Fibroblast of skin of right biceps (primary cell): ENCODE results near the gene BRD3.

Source experiments
- DNase-seq: peaks from one replicate; pipeline ENCODE4 v3.0.0-alpha.2; 2013

BRD3 gene

DNA sequence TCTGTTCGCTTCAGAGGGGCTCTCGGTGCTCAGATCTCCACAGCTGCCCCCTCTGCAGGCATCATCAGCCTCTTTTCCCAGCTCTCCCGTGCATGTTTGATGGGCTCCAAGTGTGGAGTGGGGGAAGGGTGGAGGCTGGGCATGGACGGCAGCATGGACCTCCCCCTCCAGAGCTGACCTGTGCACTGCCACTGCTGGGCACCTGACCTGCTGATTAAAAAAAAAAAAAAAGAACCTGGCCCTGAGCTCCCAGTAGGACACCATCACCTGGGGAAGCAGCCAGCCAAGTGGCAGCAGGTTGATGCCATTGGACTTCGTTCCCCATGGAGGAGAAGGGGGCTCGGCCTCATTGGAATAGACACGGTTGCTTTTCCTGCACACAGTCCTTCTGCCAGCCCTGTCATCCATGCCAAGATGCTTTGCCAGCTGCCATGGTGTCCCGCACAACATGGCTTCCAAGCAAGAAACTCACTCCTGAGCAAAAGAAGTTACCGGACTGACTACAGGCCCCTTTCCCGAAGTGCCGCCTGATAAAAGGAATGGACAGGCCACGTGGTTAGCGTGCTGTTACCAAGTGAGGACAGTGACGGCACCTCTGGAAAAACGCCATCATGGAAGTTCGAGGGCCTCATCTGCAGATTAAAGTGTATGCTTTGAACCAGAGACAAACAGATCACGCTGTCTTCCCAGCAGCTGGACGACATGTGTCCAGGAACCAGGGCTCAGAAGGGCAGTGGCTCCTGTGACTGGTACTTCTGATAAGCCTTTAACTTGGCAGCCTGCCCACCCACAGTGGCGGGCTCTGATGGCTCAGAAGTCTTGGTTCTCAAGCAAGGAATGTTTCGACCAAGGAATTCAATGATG, 57.3 kb downstream of the BRD3 start:
- no peak for DNase-seq

DNA sequence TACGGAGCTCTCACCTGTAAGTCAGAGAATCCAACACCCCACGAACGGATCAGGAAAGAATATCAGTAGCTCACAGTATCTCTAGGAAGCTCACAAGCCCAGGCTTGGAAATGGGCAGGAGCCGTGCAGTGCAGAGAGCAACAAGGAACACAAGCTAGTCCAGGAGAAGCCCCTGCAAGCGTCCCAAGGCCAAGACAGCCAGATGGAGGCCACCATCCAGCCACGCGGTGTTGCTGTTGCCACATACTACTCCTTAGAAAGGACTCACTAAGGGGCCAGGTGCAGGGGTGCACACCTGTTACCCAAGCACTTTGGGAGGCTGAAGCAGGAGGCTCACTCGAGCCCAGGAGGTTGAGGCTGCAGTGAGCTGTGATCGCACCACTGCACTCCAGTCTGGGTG, 60.3 kb downstream of the BRD3 start:
- no peak for DNase-seq

DNA sequence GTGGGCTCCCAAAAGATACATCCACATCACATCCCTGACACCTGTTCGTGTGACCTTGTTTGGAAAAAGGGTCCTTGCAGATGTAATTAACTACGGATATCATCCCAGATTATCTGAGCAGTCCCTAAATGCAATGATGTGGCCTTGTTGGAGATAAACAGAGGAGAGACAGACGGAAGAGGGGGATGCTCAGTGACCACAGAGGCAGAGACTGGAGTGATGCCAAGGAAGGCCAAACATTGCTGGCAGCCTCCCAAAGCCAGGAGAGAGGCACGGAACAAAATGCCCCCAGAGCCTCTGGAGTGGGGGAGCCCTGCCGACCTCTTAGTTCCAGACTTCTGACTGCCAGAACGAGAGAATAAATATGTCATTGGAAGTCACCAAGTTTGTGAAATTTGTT, 60.7 kb downstream of the BRD3 start:
- DNase-seq: no peak

DNA sequence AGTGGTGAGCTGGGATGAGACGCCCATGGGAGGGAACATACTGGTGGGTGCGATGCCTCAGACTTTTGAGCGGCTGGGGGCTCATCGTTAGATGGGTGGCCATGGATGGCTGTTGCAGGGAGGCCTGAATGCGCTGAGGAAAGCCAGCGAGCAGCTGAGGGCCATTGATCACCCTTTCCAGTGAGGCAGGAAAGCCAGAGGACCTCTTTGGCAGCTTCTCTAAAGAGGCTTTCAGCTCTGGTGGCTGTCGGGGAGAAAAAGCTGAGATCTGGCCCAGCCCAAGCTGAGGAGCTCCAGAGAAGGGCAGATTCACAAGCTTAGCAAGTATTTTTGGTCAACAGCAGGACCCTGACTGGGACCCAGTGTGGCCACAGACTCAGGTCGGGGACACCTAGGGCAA, 62.4 kb downstream of the BRD3 start:
- DNase-seq: no peak

DNA sequence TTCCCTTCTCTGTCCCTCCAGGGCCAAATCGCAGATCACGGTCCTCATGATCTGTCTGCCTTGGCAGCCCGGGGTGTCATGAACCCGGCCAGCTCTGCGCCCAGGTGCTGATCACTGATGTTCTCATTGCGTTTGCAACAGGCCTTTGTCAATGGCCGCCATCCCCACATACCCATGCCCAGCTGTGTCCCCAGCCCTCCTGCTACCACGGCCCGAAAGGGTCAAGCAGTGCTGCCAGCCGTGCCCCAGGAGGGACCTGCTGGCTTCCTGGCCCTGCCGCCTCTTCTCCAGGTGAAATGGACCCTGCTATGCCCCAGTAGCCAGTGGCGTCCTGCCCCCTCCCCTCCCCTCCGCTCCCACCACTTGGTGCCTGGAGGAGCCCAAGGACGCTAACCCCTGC, 62.9 kb downstream of the BRD3 start:
- no peak for DNase-seq

DNA sequence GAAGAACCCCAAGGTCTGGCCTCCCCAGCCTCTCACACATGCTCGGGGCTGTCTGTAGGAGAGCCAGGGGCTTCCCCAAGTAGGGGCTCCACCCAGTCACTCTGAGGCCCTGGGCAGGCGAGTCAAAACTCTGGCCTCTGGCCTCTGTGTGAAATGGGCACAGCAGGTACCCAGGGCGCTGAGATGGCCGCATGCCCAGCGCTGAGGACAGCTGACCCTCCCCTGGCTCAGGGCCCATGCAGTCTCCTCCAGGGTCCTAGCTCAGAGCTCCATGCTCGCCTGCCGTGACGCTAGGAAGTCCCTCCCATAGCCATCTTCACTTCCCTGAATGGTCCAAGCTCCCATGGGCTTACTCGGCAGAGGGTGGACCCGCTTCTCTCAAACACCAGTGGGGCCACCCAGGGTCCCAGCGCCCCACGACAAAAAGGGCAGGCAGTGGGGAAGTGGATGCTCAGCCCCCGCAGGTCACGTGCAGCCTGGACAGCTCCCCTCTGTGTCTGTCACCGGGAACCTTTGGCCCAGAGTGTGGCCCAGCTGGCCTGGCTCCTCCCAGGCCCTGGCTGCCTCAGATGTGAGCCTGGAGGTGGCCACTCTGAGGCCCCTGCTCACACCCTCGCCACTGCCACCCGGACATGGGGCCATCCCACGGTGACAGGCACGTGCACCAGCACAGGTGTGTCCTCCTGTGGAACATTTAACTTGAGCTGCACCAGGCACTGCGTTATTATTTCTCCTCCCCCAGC, 63.5 kb downstream of the BRD3 start:
- DNase-seq: no peak

DNA sequence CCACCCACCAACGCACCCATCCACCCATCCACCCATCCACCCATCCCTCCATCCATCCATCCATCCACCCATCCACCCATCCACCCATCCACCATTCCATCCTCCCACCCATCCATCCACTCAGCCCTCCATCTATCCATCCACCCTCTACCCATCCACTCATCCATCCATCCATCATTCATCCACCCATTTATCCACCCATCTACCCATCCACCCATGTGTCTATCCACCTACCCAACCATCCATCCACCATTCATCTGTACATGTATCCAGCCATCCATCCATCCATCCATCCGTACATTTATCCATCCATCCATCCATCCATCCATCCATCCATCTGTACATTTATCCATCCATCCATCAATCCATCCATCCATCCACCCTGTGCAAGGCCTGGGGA, 64.6 kb downstream of the BRD3 start:
- DNase-seq: no peak

DNA sequence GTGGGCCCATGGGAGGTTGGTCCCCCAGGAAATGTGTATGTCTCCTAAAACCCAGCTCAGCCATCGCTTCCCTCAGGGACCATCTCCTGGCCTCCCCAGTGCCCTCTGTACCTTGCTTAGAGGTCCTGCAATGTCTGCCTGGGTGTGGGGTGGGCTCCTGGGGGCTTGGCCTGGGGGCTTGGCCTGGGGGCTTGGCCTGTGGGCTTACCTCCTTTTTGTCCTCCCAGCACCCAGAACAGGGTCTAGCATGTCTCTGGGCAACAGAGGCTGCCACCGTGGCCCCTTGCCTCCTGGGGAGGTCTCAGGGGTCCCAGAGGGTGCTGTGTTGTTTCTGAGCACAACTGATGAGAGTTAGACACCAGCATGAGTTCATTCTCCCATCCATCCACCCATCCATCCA, 65.0 kb downstream of the BRD3 start:
- no peak for DNase-seq

DNA sequence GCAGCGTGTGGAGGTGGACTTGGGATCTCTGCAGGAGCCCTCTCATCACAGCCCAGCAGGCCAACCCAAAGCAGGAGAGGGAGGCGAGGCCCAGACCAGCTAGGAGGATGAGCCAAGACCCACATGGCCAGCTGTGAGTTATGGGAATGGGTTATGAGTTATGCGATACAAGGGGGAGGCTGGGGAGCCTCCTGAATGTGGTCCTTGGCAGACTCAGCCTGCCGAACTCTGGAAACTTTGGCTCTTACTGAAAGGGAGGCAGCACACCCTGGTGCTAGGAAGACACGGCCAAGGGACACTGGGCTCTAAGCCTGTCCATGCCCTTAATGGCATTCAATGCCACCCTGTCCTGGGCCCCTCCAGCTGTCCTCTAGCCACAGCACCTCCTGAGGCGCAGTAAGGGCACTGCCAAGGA, 68.0 kb downstream of the BRD3 start:
- DNase-seq: no peak

DNA sequence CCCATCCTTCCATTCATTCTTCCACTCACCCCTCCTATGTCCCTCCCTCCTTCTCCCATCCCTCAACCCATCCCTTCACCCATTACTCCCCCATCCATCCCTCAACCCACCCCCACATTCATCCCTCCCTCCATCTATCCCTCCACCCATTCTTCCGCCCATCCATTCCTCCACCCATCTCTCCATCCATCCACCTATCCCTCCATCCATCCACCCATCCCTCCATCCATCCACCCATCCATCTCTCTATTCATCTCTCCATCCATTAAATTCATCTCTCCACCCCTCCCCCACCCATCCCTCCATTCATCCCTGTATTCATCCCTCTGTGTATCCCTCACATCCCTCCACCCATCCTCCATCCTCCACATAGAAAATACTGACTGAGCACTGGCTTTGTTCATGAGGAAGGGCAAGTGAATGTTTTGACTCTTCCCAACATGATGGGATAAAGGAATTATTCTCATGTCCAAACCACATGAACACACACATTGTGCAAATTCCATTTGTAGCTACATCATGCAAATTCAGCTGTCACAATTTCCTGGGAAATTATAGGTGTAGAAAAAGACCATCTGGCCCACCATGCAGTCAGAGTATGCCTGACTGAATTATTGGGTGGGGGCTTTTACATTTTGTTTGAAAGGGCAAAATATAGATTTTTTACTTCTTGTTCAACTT, 68.8 kb downstream of the BRD3 start:
- peak; percentile 52 for DNase-seq

DNA sequence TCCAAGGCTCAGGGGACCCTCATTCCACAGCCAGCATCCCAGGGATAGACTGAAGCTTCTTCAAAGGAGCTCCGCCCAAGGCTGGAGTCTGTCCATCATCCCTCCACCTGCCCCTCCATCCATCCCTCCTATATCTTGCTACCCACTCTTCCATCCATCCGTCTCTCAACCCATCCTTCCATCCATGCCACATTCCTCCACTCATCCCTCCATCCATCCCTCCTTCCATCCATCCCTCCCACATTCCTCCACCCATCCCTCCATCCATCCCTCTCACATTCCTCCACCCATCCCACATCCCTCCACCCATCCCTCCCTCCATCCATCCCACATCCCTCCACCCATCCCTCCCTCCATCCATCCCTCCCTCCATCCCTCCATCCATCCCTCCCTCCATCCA, 70.2 kb downstream of the BRD3 start:
- no peak for DNase-seq

DNA sequence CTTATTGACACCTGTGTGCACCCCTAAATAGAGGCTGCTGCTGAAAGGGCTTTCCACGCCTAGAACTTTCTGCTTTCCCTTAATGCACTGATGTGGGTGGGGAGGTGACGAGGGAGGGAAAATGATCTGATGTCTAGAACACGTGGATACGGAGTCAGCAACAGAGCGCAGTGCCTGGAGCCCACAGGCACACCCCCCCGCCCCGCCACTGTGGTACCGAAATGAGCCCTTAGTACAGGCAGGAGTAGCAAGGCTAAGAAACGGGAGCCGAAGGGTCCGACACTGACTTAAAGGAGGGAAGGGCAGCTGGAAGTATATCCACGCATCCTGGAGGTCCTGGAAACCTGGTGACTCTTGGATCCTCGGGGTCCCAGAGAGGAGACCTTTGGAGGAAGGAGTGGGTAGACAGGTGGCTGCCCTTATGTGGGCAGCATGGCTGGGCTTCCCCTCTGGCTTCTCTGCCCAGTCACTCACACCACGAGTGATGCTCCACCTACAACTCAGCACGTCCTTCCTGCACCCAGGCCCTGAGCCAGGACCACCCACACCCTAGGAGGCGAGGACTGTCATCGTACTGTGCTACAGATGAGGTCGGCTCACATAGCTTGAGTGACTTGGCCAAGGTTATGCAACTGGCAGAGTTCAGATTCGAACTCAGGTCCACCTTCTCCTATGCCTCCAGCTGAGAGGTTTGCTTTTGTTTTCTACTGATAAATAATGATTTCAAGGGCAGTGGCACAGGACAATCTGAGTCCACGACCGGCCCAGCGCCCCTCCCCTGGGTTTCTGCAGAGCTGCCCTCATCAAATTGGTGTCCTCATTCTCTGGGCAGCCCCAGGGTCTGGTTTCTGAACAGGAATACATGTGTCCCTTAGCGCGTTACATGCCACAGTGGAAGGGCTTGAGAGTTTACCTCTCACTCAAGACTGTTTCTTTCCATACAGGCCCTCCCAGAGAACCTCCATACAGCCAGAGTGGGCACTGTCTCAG, 71.0 kb downstream of the BRD3 start:
- DNase-seq: no peak

DNA sequence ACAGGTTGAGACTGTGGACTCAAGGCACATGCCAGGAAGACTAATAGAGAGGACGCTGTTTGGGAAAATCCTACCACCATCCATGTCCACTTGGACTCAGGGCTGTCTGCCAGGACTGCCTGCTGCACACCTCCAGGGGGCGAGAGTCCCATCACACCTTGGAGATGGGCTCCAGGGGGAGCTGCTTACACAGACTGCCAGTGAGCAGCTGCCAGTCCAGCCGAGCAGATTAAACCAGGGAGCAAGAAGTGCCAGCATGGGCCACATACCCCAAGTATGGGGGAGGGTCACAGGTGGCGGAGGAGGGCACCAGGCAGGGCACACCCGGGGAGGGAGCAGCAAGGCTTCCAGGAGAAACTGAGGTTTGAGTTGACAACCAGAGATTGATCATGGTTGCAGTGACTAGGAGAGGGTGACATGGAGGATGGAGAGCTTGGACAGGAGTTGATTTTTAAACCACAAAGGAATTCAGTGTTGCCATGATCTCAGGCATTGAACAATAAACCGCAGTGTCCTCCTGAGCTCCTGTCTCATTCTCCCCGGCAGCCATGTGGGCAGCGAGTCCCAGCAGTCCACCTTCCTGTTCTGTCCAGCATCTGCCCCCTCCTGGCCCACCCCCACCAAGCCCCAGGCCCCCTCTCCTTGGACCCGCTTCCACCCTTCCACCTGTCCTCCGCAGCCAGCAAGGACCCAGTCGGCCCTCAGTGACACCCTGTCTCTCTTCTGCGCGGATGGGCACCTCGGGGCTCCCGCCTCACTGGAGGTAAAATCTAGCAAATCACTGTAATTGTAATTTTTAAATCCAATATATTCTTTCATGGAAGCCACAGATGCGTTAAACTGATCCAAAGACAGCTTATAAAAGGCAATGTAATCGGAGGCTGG, 72.6 kb downstream of the BRD3 start:
- DNase-seq: peak; percentile 28

DNA sequence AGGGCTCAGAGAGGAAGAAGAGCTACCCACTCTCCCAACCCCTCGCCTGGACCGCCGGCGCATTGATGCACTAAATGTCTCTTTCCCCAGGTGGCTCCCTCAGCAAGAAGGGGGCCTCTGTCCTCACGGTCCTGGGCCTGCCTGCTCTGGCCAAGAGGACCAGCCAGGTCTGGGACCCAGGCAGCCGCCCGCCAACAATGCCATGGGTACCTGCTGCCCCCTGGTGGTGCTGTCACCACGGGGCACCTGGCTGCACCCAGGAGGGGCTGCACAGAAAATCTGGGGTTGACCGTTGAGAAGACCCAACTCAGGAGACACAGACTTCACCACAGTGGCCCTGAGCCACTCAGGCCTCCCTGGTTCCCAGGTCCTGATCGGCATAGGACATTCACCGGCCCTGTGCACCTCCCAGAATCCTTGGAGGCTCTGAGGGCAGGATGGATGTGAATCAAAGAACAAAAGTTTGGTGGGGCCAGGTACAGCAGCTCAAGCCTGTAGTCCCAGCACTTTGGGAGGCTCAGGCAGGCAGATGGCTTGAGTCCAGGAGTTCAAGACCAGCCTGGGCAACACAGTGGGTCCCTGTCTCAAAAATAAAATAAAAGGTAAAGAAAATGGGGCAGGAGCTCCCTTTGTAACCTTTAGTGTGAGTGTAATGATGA, 73.3 kb downstream of the BRD3 start:
- peak; percentile 56 for DNase-seq

DNA sequence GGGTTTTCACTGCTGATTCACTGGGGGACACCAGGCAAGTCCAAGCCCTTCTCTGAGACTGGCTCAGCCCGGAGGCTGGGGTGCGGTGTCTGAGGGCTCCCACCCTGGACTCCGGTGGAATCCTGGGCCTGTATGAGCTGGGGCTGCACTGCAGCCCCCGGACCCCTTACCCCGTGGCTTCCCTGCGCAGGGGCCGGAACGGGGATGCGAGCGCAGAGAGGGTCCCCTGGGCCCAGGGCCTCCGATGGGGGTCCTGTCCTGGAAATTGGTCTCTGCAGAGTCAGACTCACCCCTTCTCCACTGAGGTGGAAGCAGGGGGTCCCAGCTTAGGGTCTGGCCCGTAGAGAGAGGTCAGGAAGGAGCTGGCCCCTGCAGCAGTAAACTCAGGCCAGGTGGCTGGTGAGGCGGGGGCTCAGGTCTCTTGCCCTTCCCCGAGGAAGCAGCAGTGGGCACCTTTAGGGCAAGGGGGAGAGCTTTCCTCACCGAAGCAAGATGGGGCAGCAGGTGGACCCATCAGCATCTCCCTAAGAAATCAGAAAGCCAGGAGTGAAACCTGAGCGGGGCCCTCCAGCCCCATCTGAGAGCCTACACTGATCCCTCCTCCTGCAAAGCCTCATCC, 74.1 kb downstream of the BRD3 start:
- no peak for DNase-seq

DNA sequence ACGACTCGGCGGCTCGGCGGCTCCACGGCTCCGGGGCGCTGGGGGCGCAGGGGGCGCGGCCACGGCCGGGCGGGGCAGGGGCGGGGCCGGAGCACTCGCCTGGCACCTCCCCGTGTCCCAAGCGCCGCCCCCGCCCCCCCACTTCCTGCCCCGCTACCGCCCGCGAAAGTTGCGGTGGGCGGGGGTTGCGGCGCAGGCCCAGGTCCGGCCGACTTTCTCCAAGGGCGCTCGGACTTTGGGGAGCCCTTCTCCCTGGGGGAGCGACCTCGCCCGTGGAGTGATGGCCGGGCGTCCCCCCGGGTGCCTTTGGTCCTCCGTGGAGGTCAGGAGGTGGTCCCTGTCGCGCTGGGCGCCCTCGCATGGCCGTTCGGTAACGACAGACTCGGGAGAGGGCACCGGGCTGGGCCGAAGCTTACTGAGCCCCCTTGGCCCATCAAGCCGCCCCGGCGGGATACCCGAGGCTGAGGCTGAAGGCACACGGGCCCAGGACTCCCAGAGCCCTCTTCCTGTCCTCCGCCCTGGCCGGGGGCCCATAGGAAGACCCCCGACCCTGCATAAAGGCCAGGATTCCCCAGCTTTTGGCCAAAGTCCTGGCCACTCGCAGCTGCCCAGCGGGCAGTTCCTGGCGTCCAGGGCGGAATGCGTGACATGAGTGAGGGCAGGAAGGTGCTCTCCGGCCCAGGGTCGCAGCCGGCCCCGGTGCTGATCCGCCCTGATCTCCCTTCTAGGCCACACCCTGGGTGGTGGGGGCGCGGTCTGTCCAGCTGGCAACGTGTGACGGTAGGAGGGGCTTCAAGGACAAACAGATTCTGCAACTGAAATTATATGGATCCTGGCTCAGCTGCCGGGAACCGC, 74.8 kb downstream of the BRD3 start:
- DNase-seq: peak; percentile 91

DNA sequence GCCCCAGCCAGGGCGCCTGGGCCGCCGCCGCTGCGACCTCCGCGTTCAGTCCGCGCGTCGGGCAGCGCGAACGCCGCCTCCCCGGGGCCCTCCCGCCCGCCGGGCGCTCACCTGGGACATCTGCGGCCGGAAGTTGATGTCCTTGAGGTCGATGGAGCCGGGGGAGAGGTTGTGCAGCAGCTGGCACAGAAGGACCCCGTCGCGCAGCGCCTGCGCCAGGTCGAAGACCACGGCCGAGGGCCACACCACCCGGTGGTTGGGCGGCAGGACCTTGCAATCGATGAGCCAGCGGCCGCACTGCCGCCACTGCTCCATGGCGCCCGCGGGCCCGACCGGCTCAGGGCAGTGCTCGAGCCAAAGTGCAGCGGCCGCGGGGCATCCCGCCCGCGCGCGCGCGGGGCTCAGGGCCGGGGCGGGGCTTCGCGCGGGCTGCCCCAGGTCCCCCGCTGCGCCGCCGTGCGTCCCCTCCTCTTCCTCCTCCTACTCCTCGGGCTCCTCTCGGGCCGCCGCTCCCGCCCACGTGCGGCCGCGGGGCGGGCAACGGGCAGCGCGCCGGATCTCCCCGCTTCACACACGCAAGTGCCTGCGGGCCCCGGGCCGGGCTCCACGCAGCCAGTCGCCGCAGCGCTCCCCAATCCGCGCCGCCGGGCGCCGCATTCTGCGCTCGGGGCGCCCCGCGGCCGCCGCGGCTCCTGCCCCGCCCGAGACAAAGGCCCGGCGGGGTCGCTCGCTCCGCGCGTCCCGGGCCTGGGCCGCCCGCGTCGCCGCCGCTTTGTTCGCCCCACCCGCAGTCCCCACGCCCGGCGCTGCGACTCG, 75.7 kb downstream of the BRD3 start, which contains the start of gene VAV2:
VAV2 (minus strand) TSS at position 361 of the 816 bp plus-strand sequence; CDS start at position 315, 46 bp downstream.
- peak; percentile 65 for DNase-seq

DNA sequence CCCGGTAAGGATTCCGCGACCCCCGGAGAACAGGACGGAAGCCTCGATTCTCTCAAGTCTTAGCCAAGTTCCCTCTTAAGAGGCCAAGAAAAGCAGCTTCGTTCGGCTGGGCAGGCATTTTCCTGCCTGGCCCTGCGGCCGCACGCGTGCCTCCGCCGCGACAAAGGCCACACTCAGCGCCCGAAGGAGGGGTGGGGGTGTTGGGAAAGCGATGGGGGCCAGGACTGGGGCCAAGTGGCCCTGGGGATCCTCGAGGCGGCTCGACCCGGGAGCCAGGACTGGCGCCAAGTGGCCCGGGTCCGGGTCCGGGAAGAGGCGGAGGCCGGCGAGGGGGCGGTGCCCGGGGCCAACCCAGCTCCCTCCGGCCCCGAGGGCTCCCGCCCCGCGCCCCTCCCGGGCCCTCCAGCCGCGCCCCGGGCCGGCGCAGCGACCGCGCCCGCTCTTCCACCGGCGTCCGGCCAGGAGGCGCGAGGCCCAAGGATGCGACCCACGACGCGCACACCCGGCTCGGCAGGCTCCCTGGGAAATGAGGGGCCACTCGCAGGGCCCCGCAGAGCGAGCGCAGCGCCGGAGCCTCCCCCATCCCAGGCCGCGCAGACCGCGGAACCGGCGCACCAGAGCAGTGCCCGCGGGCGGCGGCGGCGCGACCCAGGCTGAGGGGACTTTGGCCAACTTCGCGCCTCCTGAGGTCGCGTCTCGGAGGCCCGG, 76.5 kb downstream of the BRD3 start:
- no peak for DNase-seq
